Measurements from ENCODE around the gene KRT2.

GRCh38 chr12:52600941-52601481 is 51.0 kb downstream of the KRT2 start, which contains the start of gene KRT72:
- TF ChIP-seq CTCF (IDR thresholded peaks at IDR 0.05) (no peak), POLR2AphosphoS5 (IDR thresholded peaks at IDR 0.05) (no peak), POLR2A (IDR thresholded peaks at IDR 0.05) (no peak), EP300 (IDR thresholded peaks at IDR 0.05) (no peak)
